Esophagus muscularis mucosa (tissue), 3 donors: ENCODE results near the gene TELO2.

Source experiments
- EP300 ChIP-seq: sonication (generic); formaldehyde crosslinking; IDR thresholded peaks from one replicate; pipeline ENCODE4 v1.6.1; 2017; ENCODE audit warnings: antibody characterized with exemption
- TF ChIP-seq, protein P1 (sequence below), 3 experiments: fragments of 200-600 bp in 2 of 3; fragments of 450-650 bp in 1 of 3; sonication (generic) in 2 of 3; IDR thresholded peaks; one replicate each; pipeline ENCODE4 v1.5.1; 2017 to 2019; ENCODE audit warnings: antibody characterized with exemption in 3 of 3, mild to moderate bottlenecking in 2 of 3, moderate library complexity in 1 of 3

DNA sequence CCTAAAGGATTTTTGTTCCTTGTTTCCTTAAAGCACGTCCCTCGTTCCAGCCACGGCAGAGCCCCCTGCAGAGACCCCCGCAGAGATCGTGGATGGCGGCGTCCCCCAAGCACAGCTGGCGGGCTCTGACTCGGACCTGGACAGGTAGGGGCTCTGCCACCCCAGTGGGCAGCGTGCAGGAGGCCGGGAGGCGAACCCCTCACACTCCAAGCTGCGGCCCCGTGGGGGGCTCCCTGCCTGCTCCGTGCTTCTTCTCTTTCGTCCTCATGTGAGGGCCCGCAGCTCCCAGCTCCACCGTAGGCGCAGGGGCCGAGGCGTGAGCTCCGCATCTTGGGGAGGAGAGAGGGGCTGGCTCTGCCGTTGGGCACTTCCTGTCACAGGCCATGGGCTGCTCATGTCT, 8.5 kb downstream of the TELO2 start:
- no peak for TF ChIP-seq EP300
- TF ChIP-seq, protein P1, sequence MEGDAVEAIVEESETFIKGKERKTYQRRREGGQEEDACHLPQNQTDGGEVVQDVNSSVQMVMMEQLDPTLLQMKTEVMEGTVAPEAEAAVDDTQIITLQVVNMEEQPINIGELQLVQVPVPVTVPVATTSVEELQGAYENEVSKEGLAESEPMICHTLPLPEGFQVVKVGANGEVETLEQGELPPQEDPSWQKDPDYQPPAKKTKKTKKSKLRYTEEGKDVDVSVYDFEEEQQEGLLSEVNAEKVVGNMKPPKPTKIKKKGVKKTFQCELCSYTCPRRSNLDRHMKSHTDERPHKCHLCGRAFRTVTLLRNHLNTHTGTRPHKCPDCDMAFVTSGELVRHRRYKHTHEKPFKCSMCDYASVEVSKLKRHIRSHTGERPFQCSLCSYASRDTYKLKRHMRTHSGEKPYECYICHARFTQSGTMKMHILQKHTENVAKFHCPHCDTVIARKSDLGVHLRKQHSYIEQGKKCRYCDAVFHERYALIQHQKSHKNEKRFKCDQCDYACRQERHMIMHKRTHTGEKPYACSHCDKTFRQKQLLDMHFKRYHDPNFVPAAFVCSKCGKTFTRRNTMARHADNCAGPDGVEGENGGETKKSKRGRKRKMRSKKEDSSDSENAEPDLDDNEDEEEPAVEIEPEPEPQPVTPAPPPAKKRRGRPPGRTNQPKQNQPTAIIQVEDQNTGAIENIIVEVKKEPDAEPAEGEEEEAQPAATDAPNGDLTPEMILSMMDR (IDR thresholded peaks at IDR 0.05), result no peak
